AG04449 (cell line): ENCODE measurements around the gene ATP8B4.

Experiments used
- CTCF ChIA-PET: fragments of 350-600 bp; formaldehyde crosslinking; extraction: SDS; loops from one replicate; lab custom pipeline; 2021; ENCODE audit warnings: antibody characterized with exemption; lab: Yijun Ruan, JAX
- POLR2A ChIA-PET: fragments of 400-600, 350-600 bp; formaldehyde crosslinking; extraction: SDS; loops from one replicate; lab custom pipeline; 2020; ENCODE audit warnings: antibody characterized with exemption, inconsistent platforms; lab: Yijun Ruan, JAX
- DNase-seq: peaks from one replicate; pipeline ENCODE4 v3.0.0-alpha.2; 2010; ENCODE audit warnings: low read depth, low spot score
- H3K4me3 ChIP-seq: 2 replicates; pipeline ENCODE4 v1.5.1; 2011; ENCODE audit warnings: low read depth, mild to moderate bottlenecking, control low read depth, low read length
- TF ChIP-seq, protein P1 (sequence below): IDR thresholded peaks from one replicate; pipeline ENCODE4 v1.5.1; 2011; ENCODE audit warnings: mild to moderate bottlenecking, moderate library complexity, low read length, control low read depth, inconsistent platforms; ENCODE audit not compliant: insufficient read depth; ENCODE audit errors: missing control alignments

The ATP8B4 gene

GRCh38 chr15:49985463-49985862 lies 133.6 kb downstream of the ATP8B4 start:
- CTCF ChIA-PET, result interaction anchor here (3.0 kb wide), 1 partner anchor 19 kb away, joined by 16 read pairs; no protein-coding TSS in a partner anchor
- TF ChIP-seq, protein P1, sequence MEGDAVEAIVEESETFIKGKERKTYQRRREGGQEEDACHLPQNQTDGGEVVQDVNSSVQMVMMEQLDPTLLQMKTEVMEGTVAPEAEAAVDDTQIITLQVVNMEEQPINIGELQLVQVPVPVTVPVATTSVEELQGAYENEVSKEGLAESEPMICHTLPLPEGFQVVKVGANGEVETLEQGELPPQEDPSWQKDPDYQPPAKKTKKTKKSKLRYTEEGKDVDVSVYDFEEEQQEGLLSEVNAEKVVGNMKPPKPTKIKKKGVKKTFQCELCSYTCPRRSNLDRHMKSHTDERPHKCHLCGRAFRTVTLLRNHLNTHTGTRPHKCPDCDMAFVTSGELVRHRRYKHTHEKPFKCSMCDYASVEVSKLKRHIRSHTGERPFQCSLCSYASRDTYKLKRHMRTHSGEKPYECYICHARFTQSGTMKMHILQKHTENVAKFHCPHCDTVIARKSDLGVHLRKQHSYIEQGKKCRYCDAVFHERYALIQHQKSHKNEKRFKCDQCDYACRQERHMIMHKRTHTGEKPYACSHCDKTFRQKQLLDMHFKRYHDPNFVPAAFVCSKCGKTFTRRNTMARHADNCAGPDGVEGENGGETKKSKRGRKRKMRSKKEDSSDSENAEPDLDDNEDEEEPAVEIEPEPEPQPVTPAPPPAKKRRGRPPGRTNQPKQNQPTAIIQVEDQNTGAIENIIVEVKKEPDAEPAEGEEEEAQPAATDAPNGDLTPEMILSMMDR, result no peak
- no peak overlapping the region for H3K4me3 ChIP-seq
- no peak for DNase-seq
- POLR2A ChIA-PET, result no interaction called here

DNA sequence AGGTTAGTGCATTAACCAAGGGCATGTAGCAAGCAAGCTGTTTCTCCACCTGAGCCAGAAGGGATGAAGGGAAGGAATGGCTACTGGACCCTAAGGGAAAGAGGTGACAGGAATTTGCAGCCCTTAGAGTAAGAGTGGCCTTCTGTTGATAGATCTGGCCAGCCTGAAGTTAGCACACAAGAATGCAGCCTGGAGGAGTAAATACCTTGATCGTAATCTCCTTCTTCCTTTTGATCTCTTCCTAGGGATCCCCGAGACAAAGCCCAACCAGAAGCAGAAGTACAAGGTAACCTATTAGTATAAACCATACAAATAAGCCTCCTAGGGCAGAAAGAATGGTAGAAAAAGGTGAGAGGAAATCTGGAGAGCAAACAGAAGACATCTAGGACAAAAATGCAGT lies 134.6 kb downstream of the ATP8B4 start:
- ChIA-PET POLR2A (no interaction called here), CTCF (interaction anchor here (1.1 to 3.0 kb wide), 2 partner anchors 20 to 61 kb away, joined by 4 to 16 read pairs; no protein-coding TSS in a partner anchor)
- DNase-seq, result no peak
- TF ChIP-seq, protein P1, result no peak
- no peak overlapping the region for H3K4me3 ChIP-seq

GRCh38 chr15:49982584-49982983 lies 136.4 kb downstream of the ATP8B4 start:
- TF ChIP-seq, protein P1, result no peak
- POLR2A ChIA-PET, result no interaction called here
- CTCF ChIA-PET, result no interaction called here
- no peak overlapping the region for H3K4me3 ChIP-seq
- no peak for DNase-seq

DNA sequence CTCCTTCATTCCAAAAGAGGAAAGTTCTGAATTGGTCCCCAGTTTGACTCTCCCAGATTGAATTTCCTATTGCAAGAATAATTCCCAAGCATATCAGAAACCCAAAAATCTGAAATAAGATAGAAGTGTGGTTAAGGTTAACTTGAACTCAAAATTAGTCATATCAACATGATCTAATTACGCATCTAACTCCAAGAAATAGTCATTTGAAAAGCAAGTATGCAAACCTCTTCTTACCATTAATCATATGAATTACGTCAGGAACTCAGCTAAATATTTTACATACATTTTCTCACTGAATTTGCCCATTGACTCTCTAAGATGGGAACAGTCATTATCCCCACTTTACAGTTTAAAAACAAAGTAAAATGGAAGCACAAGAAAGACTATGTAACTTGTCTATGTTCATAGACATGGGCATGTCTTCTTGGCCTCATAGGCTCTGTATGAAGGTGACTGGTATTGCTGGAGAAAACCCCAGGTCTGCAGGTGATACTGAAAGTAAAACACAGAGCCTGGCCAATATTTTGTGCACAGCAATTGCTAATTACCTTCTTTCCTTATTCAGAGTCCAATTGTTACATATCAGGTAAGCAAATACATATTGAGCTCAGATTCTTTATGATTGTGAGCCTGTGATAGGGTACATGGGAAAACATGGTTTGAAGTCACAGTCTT lies 139.2 kb downstream of the ATP8B4 start:
- ChIA-PET CTCF (no interaction called here), POLR2A (no interaction called here)
- TF ChIP-seq, protein P1, result no peak
- H3K4me3 ChIP-seq, result no peak overlapping the region
- DNase-seq, result no peak

GRCh38 chr15:49978121-49978520 lies 140.9 kb downstream of the ATP8B4 start:
- TF ChIP-seq, protein P1, result no peak
- CTCF ChIA-PET, result interaction anchor here (3.9 kb wide), 1 partner anchor 25 kb away, joined by 17 read pairs; no protein-coding TSS in a partner anchor
- POLR2A ChIA-PET, result no interaction called here
- DNase-seq, result no peak
- no peak overlapping the region for H3K4me3 ChIP-seq

GRCh38 chr15:49977306-49977705 lies 141.7 kb downstream of the ATP8B4 start:
- ChIA-PET CTCF (interaction anchor here (1.0 to 3.9 kb wide), 4 partner anchors 11 to 27 kb away, joined by 3 to 17 read pairs (median 3); no protein-coding TSS in a partner anchor), POLR2A (interaction anchor here (0.6 kb wide), 1 partner anchor 19 kb away, joined by 3 read pairs; no protein-coding TSS in a partner anchor)
- TF ChIP-seq, protein P1, result no peak
- no peak for DNase-seq
- no peak overlapping the region for H3K4me3 ChIP-seq
